HepG2 (cell line): Measurements from ENCODE around the gene GLIS1. TPM values are rescaled to one million over a fixed set of nuclear protein-coding genes. Genes with fewer than 3 reads are reported as not detected.

Source experiments
- ATAC-seq: fragments of 200-7000 bp; cut with Tn5 transposase; 3 replicates; pipeline ENCODE4 v1.9.1; 2020; ENCODE audit warnings: mild to moderate bottlenecking, moderate library complexity
- BruUV-seq: library from RNA; stranded (reverse); fragments of 400-500 nt; replicated peaks from 2 replicates; lab custom pipeline; 2021; lab: Mats Ljungman, UMichigan
- CTCF ChIA-PET: fragments of 300-600 bp; formaldehyde crosslinking; extraction: SDS; loops from one replicate; lab custom pipeline; 2021; ENCODE audit warnings: low total read pairs, inconsistent platforms, low intra/inter-chr PET ratio; lab: Yijun Ruan, JAX
- POLR2A ChIA-PET: fragments of 350-600 bp; sonication (Branson Sonifier 250); formaldehyde crosslinking; loops from one replicate; lab custom pipeline; 2020; ENCODE audit warnings: antibody characterized with exemption, inconsistent platforms; lab: Yijun Ruan, JAX
- DNase-seq: peaks from one replicate; pipeline ENCODE4 v3.0.0-alpha.2; 2015; ENCODE audit warnings: low spot score
- FAIRE-seq: peaks from 3 replicates; lab custom pipeline; 2011; peaks lifted over from hg19 to GRCh38; lab: Jason Lieb, UNC
- H2AFZ ChIP-seq: one replicate; pipeline ENCODE4 v1.6.1; 2011; ENCODE audit warnings: low read length, inconsistent platforms
- H3K27ac ChIP-seq: fragments of 300-600 bp; 3 replicates; pipeline ENCODE4 v1.8.0; 2011; ENCODE audit warnings: mixed run types, mild to moderate bottlenecking, mixed read lengths, low read length, inconsistent platforms; ENCODE audit not compliant: insufficient read depth; ENCODE audit errors: extremely low read length
- H3K27me3 ChIP-seq, 2 experiments: fragments of 200-600 bp in 1 of 2; 2 replicates in 1 of 2; 3 replicates in 1 of 2; pipeline versions ENCODE4 v1.6.0 to v1.8.0; 2011; ENCODE audit warnings: low read length in 2 of 2, mild to moderate bottlenecking in 2 of 2, moderate library complexity in 2 of 2, inconsistent platforms in 1 of 2; ENCODE audit not compliant: insufficient read depth in 2 of 2, control insufficient read depth in 1 of 2
- H3K36me3 ChIP-seq, 2 experiments: fragments of 200-600 bp in 1 of 2; replicated peaks in 1 of 2; 2 replicates in 1 of 2; 3 replicates in 1 of 2; pipeline versions ENCODE4 v1.5.1 to v1.8.0; 2011; ENCODE audit warnings: low read length in 2 of 2, inconsistent platforms in 1 of 2; ENCODE audit not compliant: insufficient read depth in 2 of 2, control insufficient read depth in 1 of 2
- H3K4me1 ChIP-seq: 2 replicates; pipeline ENCODE4 v1.5.1; 2012; ENCODE audit warnings: low read length, inconsistent platforms; ENCODE audit not compliant: insufficient read depth
- H3K4me2 ChIP-seq: 2 replicates; pipeline ENCODE4 v1.6.0; 2011; ENCODE audit warnings: low read depth, low read length, inconsistent platforms
- H3K4me3 ChIP-seq, 3 experiments: fragments of 200-600 bp in 1 of 3; sonication (generic), shearing (Covaris generic) in 1 of 3; replicated peaks in 1 of 3; 2 replicates each; pipeline ENCODE4 v1.5.1; 2011 to 2016; ENCODE audit warnings: low read length in 3 of 3, inconsistent platforms in 2 of 3, low read depth in 2 of 3, mild to moderate bottlenecking in 2 of 3, control low read depth in 1 of 3, mixed read lengths in 1 of 3; ENCODE audit not compliant: insufficient read depth in 1 of 3
- H3K79me2 ChIP-seq: one replicate; pipeline ENCODE4 v1.6.1; 2011; ENCODE audit warnings: low read length, inconsistent platforms; ENCODE audit not compliant: insufficient read depth
- H3K9ac ChIP-seq: 2 replicates; pipeline ENCODE4 v1.6.0; 2011; ENCODE audit warnings: mild to moderate bottlenecking, low read depth, low read length, inconsistent platforms; ENCODE audit not compliant: insufficient read depth
- H3K9me3 ChIP-seq: 2 replicates; pipeline ENCODE4 v1.5.1; 2012; ENCODE audit warnings: mild to moderate bottlenecking, low read length
- H4K20me1 ChIP-seq: 2 replicates; pipeline ENCODE4 v1.6.0; 2011; ENCODE audit warnings: inconsistent platforms, mild to moderate bottlenecking, low read length, moderate library complexity; ENCODE audit not compliant: insufficient read depth
- ARNTL ChIP-seq: sonication (generic); formaldehyde crosslinking; IDR thresholded peaks from 2 replicates; pipeline ENCODE4 v1.4.0; 2020; ENCODE audit warnings: mild to moderate bottlenecking, missing genetic modification reagents
- CEBPB ChIP-seq: IDR thresholded peaks from 2 replicates; pipeline ENCODE4 v1.6.1; 2011; ENCODE audit warnings: low read depth, low read length, improper control_type of control experiment, borderline replicate concordance
- FOXO4 ChIP-seq: sonication (generic); formaldehyde crosslinking; conservative IDR thresholded peaks from 2 replicates; pipeline ENCODE4 v1.8.1; 2023; ENCODE audit warnings: missing genetic modification reagents
- JARID2 ChIP-seq: sonication (generic); formaldehyde crosslinking; IDR thresholded peaks from 2 replicates; pipeline ENCODE4 v1.8.1; 2023; ENCODE audit warnings: missing genetic modification reagents, inconsistent platforms; ENCODE audit not compliant: insufficient replicate concordance
- NFAT5 ChIP-seq: sonication (generic); formaldehyde crosslinking; IDR thresholded peaks from 2 replicates; pipeline ENCODE4 v1.4.0; 2020; ENCODE audit warnings: missing genetic modification reagents
- SCMH1 ChIP-seq: sonication (generic); formaldehyde crosslinking; IDR thresholded peaks from 2 replicates; pipeline ENCODE4 v1.9.0; 2021; ENCODE audit warnings: missing genetic modification reagents, mild to moderate bottlenecking, borderline replicate concordance
- SOX13 ChIP-seq, 3 experiments: fragments of 450-650 bp in 1 of 3; sonication (generic) in 1 of 3; formaldehyde crosslinking in 1 of 3; IDR thresholded peaks in 2 of 3; conservative IDR thresholded peaks in 1 of 3; 2 replicates each; pipeline versions ENCODE4 v1.5.0 to v1.6.1; 2016 to 2020; ENCODE audit warnings: antibody characterized with exemption in 1 of 3, mild to moderate bottlenecking in 1 of 3, missing compliant biosample characterization in 1 of 3, missing genetic modification reagents in 1 of 3, moderate library complexity in 1 of 3
- SRF ChIP-seq: IDR thresholded peaks from 2 replicates; pipeline ENCODE4 v1.6.1; 2011; ENCODE audit warnings: mild to moderate bottlenecking, low read depth, low read length, moderate library complexity
- ZNF264 ChIP-seq: sonication (generic); formaldehyde crosslinking; IDR thresholded peaks from 2 replicates; pipeline ENCODE4 v1.4.0; 2020; ENCODE audit warnings: missing genetic modification reagents
- ZNF672 ChIP-seq: sonication (generic); formaldehyde crosslinking; IDR thresholded peaks from 2 replicates; pipeline ENCODE4 v1.8.1; 2022; ENCODE audit warnings: missing genetic modification reagents
- ZNF713 ChIP-seq: sonication (generic); formaldehyde crosslinking; IDR thresholded peaks from 2 replicates; pipeline ENCODE4 v1.4.0; 2020; ENCODE audit warnings: mild to moderate bottlenecking, missing genetic modification reagents
- ZNF737 ChIP-seq: sonication (generic); formaldehyde crosslinking; IDR thresholded peaks from 2 replicates; pipeline ENCODE4 v1.5.0; 2020; ENCODE audit warnings: missing genetic modification reagents, mild to moderate bottlenecking, borderline replicate concordance
- WGBS: methylation state at CpG from one replicate; pipeline ENCODE4 v1.1.6; 2017; ENCODE audit warnings: low lambda C conversion rate; 5-methylcytosine and 5-hydroxymethylcytosine counted together
- in situ Hi-C: cut with HindIII; loops from 2 replicates; pipeline ENCODE4 v1.10.0; 2017; ENCODE audit warnings: low pct_unique_long_range_greater_than_20kb; ENCODE audit not compliant: extremely low pct_ligation_motif_present
- intact Hi-C: fragments of 100-400 bp; cut with micrococcal nuclease; formaldehyde crosslinking; loops from one replicate; pipeline ENCODE4 v1.10.0; 2022; ENCODE audit not compliant: unreplicated experiment
- polyA plus RNA-seq, 8 experiments: library from polyadenylated mRNA; depleted of rRNA in 3 of 8; stranded (reverse) in 7 of 8; unstranded in 1 of 8; fragments of >200 nt; fragmentation: Illumina TruSeq in 4 of 8; extraction: Trizol in 4 of 8; gene quantifications; 2 replicates each; pipeline versions ENCODE4 v1.2.1 to v1.2.3, GENCODE V29; 2011 to 2016; ENCODE audit warnings: low read depth in 4 of 8, missing spikeins in 1 of 8, mixed read lengths in 1 of 8; ENCODE audit not compliant: insufficient read depth in 1 of 8
- total RNA-seq, 5 experiments: library from RNA; depleted of rRNA; stranded (reverse); fragments of >200 nt; fragmentation: Illumina TruSeq; extraction: Trizol; gene quantifications; 2 replicates each; pipeline ENCODE4 v1.2.3, GENCODE V29; 2016; ENCODE audit warnings: low read depth in 1 of 5

GLIS1 gene
- total and polyA plus RNA-seq, 2 of the 13 experiments (the other 11 are each of a cell fraction or from before 2014, with no cell fraction given): 0.03 TPM; not detected in 1

GRCh38 chr1:53600001-53600400 is 139.0 kb downstream of the GLIS1 start:
- DNase-seq (no peak), ATAC-seq (no peak), FAIRE-seq (no peak)
- no peaks in the 10 kb centered on the region for H3K9me3 ChIP-seq
- WGBS: 6% methylated on average over 3 of the region's 5 CpGs
- in situ Hi-C loops: no loop called here
- ChIA-PET POLR2A (no interaction called here), CTCF (no interaction called here)
- no peaks in the 10 kb centered on the region for H4K20me1 ChIP-seq
- no peak overlapping the region for H2AFZ ChIP-seq
- no peak overlapping the region for H3K27ac ChIP-seq
- H3K4me2 ChIP-seq: no peak overlapping the region
- no peak for TF ChIP-seq NFAT5
- no peak overlapping the region for H3K9ac ChIP-seq
- no peaks in the 10 kb centered on the region for H3K36me3 ChIP-seq
- no TSS peak for BruUV-seq
- intact Hi-C loops: no loop called here
- no peak overlapping the region for H3K4me3 ChIP-seq
- H3K79me2 ChIP-seq: no peaks in the 10 kb centered on the region
- no peaks in the 10 kb centered on the region for H3K4me1 ChIP-seq
- H3K27me3 ChIP-seq: peaks cover 3 to 8% of the 10 kb centered on the region in 2 experiments; a peak in 3 of 5 replicates

GRCh38 chr1:53599481-53599880 is 139.5 kb downstream of the GLIS1 start:
- H3K27ac ChIP-seq: no peak overlapping the region
- H3K27me3 ChIP-seq: peaks cover 4 to 7% of the 10 kb centered on the region in 2 experiments; a peak in 3 of 5 replicates
- no peak overlapping the region for H3K4me3 ChIP-seq
- FAIRE-seq: no peak
- no peak overlapping the region for H2AFZ ChIP-seq
- H3K4me2 ChIP-seq: no peak overlapping the region
- no peaks in the 10 kb centered on the region for H3K36me3 ChIP-seq
- H3K79me2 ChIP-seq: no peaks in the 10 kb centered on the region
- no peak overlapping the region for H3K9ac ChIP-seq
- no peak for ATAC-seq
- 23% methylated on average over 4 of the region's 4 CpGs for WGBS
- CTCF ChIA-PET: no interaction called here
- DNase-seq: no peak
- in situ Hi-C loops: no loop called here
- H4K20me1 ChIP-seq: no peaks in the 10 kb centered on the region
- H3K4me1 ChIP-seq: no peaks in the 10 kb centered on the region
- no peaks in the 10 kb centered on the region for H3K9me3 ChIP-seq
- no TSS peak for BruUV-seq
- POLR2A ChIA-PET: no interaction called here
- intact Hi-C loops: no loop called here
- no peak for TF ChIP-seq ZNF264
- TF ChIP-seq CEBPB: no peak
- TF ChIP-seq SCMH1: no peak
- TF ChIP-seq ZNF672: no peak
- TF ChIP-seq ZNF713 (CRISPR knock-in tag): no peak
- TF ChIP-seq ZNF737 (CRISPR knock-in tag): no peak
- TF ChIP-seq SRF: no peak
- TF ChIP-seq JARID2 (CRISPR knock-in tag): no peak
- no peak for TF ChIP-seq SOX13 (IDR thresholded peaks at IDR 0.05)
- TF ChIP-seq SOX13 (CRISPR knock-in tag; conservative IDR thresholded peaks at IDR 0.05 in 1 of 2, IDR thresholded peaks at IDR 0.05 in 1 of 2): no peak
- no peak for TF ChIP-seq ARNTL (CRISPR knock-in tag)
- no peak for TF ChIP-seq FOXO4 (CRISPR knock-in tag)
